Osteoblast (primary cell): ENCODE results near the gene KIF23. TPM values are rescaled to one million over a fixed set of nuclear protein-coding genes. Genes with fewer than 3 reads are reported as not detected.

ENCODE experiments used
- DNase-seq: peaks from one replicate; pipeline ENCODE4 v3.0.0; 2011; ENCODE audit warnings: low spot score, mixed read lengths; ENCODE audit not compliant: insufficient read length; ENCODE audit errors: missing footprints
- H2AFZ ChIP-seq: 2 replicates; pipeline ENCODE4 v1.6.0; 2011; ENCODE audit warnings: mild to moderate bottlenecking, low read length
- H3K27ac ChIP-seq: 2 replicates; pipeline ENCODE4 v1.5.1; 2011; ENCODE audit warnings: mild to moderate bottlenecking, low read depth, low read length, moderate library complexity
- H3K27me3 ChIP-seq: 2 replicates; pipeline ENCODE4 v1.6.0; 2012; ENCODE audit warnings: mild to moderate bottlenecking, control low read depth, inconsistent platforms, low read length, moderate library complexity; ENCODE audit not compliant: insufficient read depth
- H3K36me3 ChIP-seq: 2 replicates; pipeline ENCODE4 v1.5.1; 2011; ENCODE audit warnings: mild to moderate bottlenecking, low read length, control low read depth, moderate library complexity; ENCODE audit not compliant: insufficient read depth
- H3K4me1 ChIP-seq: 2 replicates; pipeline ENCODE4 v1.5.1; 2011; ENCODE audit warnings: mild to moderate bottlenecking, low read length, control low read depth, moderate library complexity; ENCODE audit not compliant: insufficient read depth
- H3K4me2 ChIP-seq: 2 replicates; pipeline ENCODE4 v1.6.0; 2011; ENCODE audit warnings: mild to moderate bottlenecking, low read length; ENCODE audit not compliant: insufficient read depth
- H3K4me3 ChIP-seq: fragments of 200-600 bp; sonication (generic); 3 replicates; pipeline ENCODE4 v1.5.1; 2012; ENCODE audit warnings: mild to moderate bottlenecking, low read length, inconsistent platforms; ENCODE audit not compliant: insufficient read depth
- H3K79me2 ChIP-seq: 2 replicates; pipeline ENCODE4 v1.6.0; 2012; ENCODE audit warnings: mild to moderate bottlenecking, low read length, control low read depth, inconsistent platforms; ENCODE audit not compliant: insufficient read depth
- H3K9me3 ChIP-seq: 2 replicates; pipeline ENCODE4 v1.5.1; 2011; ENCODE audit warnings: low read depth, low read length, control low read depth
- H4K20me1 ChIP-seq: 2 replicates; pipeline ENCODE4 v1.6.0; 2012; ENCODE audit warnings: mild to moderate bottlenecking, low read length, control low read depth; ENCODE audit not compliant: insufficient read depth
- CTCF ChIP-seq: IDR thresholded peaks from 2 replicates; pipeline ENCODE4 v1.5.1; 2011; ENCODE audit warnings: mild to moderate bottlenecking, low read depth, low read length, moderate library complexity; ENCODE audit errors: extremely low read depth
- total RNA-seq: library from RNA; depleted of rRNA; stranded (reverse); fragments of >200 nt; gene quantifications from 2 replicates; pipeline ENCODE4 v1.2.3, GENCODE V29; 2012

The KIF23 gene
- total RNA-seq, 1 donor = 8.3 TPM

DNA sequence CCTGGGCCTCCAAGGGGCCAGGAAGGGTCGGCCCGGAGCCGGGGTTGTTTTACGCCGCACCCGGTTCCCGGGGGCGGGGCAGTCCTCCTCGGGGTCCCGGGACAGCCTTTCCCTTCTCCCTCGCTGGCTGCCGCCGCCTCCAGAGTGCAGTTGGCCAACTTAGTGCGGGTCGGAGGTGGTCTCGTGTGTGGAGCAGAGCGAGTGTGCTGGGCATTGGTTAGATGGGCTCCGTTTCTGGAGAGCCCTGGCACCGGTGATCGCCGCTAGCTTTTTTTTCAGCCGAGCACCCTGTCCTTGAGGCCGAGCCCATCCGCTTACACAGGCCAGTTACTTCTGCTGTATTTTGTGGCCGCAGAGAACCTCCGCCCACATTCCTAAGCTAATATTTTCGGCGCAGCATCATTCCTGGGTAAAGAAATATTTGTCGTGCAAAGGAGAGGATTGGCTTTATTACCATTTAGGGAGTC is 585 bp downstream of the KIF23 start:
- peak; percentile 90 for DNase-seq

DNA sequence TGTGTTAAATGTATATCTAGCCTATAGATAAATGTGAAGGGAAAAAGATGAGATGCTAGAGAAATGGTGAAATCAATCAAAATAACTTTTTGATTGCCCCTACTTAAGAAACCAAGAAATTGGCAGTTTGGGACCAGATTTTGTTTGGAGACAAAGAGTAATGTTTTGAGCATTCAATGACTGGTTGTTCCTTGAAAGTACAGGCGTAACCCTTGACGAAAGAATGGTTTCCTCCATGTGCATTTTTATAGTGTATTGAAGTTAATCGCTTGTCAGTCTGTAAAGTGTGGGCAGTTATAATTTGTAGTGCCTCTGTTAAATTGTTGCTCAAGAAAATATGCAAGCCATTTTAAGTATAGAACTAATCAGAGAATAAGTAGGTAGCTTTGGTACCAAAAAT is 1.2 kb downstream of the KIF23 start:
- peak overlapping the region; percentile 13 for H2AFZ ChIP-seq
- H3K27ac ChIP-seq = peak overlapping the region; percentile 87
- H3K27me3 ChIP-seq = no peaks in the 10 kb centered on the region
- H3K4me2 ChIP-seq = peak overlapping the region; percentile 92
- H3K4me3 ChIP-seq = peak overlapping the region; percentile 92
- peaks cover 15% of the 10 kb centered on the region for H4K20me1 ChIP-seq
- peaks cover 40% of the 10 kb centered on the region for H3K4me1 ChIP-seq
- no peak for DNase-seq
- peaks cover 14% of the 10 kb centered on the region for H3K36me3 ChIP-seq
- H3K79me2 ChIP-seq = peaks cover 88% of the 10 kb centered on the region
- H3K9me3 ChIP-seq = no peaks in the 10 kb centered on the region
- no peak for TF ChIP-seq CTCF

More for the DNA sequence above, 585 bp downstream of the KIF23 start:
- peaks cover 40% of the 10 kb centered on the region for H3K4me1 ChIP-seq
- no peak for TF ChIP-seq CTCF
- H3K4me2 ChIP-seq = peak overlapping the region; percentile 92
- peak overlapping the region; percentile 92 for H3K4me3 ChIP-seq
- peak overlapping the region; percentile 94 for H2AFZ ChIP-seq
- no peaks in the 10 kb centered on the region for H3K9me3 ChIP-seq
- no peaks in the 10 kb centered on the region for H3K27me3 ChIP-seq
- peaks cover 8% of the 10 kb centered on the region for H3K36me3 ChIP-seq
- H3K79me2 ChIP-seq = peaks cover 88% of the 10 kb centered on the region
- H4K20me1 ChIP-seq = peaks cover 20% of the 10 kb centered on the region
- peak overlapping the region; percentile 87 for H3K27ac ChIP-seq

DNA sequence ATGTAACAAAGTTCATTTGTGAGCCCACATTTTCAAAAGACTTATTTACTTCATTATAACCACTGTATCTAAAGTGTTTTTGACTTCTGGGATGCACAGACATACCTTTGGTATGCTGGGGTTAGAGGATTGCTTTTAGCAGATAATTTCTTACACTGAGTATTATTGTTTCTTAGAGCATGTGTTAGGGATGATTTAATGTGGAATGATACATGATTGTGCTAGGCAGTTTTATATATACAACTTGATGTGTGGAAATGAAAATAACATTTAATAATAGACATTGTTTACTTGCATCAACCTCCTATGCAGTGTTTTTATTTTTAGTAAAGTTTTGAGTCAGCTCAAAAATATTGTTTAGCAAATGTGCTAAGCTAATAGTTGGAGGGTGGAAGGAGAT is 3.4 kb downstream of the KIF23 start:
- Histone ChIP-seq H3K36me3 (peaks cover 25% of the 10 kb centered on the region), H3K27me3 (no peaks in the 10 kb centered on the region), H3K9me3 (no peaks in the 10 kb centered on the region), H2AFZ (peak overlapping the region; percentile 11), H3K79me2 (peaks cover 73% of the 10 kb centered on the region), H3K4me2 (no peak overlapping the region), H4K20me1 (peaks cover 8% of the 10 kb centered on the region), H3K27ac (peak overlapping the region; percentile 9), H3K4me1 (peaks cover 46% of the 10 kb centered on the region), H3K4me3 (no peak overlapping the region)
- DNase-seq = no peak
- no peak for TF ChIP-seq CTCF

- H3K36me3 ChIP-seq = peaks cover 54% of the 10 kb centered on the region
- H3K79me2 ChIP-seq = peaks cover 52% of the 10 kb centered on the region
- TF ChIP-seq CTCF = no peak
- no peaks in the 10 kb centered on the region for H3K9me3 ChIP-seq
- peaks cover 35% of the 10 kb centered on the region for H3K4me1 ChIP-seq
- DNase-seq = no peak
- H2AFZ ChIP-seq = no peak overlapping the region
- H3K4me2 ChIP-seq = no peak overlapping the region
- H3K27me3 ChIP-seq = no peaks in the 10 kb centered on the region
- no peak overlapping the region for H3K27ac ChIP-seq
- H3K4me3 ChIP-seq = no peak overlapping the region
- peaks cover 5% of the 10 kb centered on the region for H4K20me1 ChIP-seq
Measured at GRCh38 chr15:69421498-69421897, 7.3 kb downstream of the KIF23 start.
